ENCODE data around the gene SCNN1G.
"Not testable (repeated sequence)": the region's sequence is repeated elsewhere in the genome, so short reads cannot be mapped to it uniquely, and the experiment has no call there.

DNA sequence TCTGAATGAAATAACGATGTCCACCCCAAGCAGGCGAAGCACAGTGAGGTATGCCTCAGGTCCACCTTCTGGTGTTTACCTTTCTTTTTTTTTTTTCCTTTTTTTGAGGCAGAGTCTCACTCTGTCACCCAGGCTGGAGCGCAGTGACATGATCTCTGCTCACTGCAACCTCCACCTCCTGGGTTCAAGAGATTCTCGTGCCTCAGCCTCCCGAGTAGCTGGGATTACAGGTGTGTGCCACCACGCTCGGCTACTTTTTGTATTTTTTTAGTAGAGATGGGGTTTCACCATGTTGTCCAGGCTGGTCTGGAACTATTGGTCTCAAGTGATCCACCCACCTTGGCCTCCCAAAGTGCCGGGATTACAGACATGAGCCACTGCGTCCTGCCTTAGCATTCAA lies 38.2 kb upstream of the SCNN1G start:
- TF ChIP-seq POLR2AphosphoS5, POLR2A, EP300 (IDR thresholded peaks at IDR 0.05): not testable (repeated sequence)
- TF ChIP-seq, protein P1, sequence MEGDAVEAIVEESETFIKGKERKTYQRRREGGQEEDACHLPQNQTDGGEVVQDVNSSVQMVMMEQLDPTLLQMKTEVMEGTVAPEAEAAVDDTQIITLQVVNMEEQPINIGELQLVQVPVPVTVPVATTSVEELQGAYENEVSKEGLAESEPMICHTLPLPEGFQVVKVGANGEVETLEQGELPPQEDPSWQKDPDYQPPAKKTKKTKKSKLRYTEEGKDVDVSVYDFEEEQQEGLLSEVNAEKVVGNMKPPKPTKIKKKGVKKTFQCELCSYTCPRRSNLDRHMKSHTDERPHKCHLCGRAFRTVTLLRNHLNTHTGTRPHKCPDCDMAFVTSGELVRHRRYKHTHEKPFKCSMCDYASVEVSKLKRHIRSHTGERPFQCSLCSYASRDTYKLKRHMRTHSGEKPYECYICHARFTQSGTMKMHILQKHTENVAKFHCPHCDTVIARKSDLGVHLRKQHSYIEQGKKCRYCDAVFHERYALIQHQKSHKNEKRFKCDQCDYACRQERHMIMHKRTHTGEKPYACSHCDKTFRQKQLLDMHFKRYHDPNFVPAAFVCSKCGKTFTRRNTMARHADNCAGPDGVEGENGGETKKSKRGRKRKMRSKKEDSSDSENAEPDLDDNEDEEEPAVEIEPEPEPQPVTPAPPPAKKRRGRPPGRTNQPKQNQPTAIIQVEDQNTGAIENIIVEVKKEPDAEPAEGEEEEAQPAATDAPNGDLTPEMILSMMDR (IDR thresholded peaks at IDR 0.05): not testable (repeated sequence)

All from gastroesophageal sphincter (tissue), 3 donors.